ENCODE measurements around the gene IER3. TPM values are rescaled to one million over a fixed set of nuclear protein-coding genes. Genes with fewer than 3 reads are reported as not detected.
"Not testable (repeated sequence)": the region's sequence is repeated elsewhere in the genome, so short reads cannot be mapped to it uniquely, and the experiment has no call there.

Gene IER3
- total RNA-seq, 1 donor from 2014 or later = 131 TPM

DNA sequence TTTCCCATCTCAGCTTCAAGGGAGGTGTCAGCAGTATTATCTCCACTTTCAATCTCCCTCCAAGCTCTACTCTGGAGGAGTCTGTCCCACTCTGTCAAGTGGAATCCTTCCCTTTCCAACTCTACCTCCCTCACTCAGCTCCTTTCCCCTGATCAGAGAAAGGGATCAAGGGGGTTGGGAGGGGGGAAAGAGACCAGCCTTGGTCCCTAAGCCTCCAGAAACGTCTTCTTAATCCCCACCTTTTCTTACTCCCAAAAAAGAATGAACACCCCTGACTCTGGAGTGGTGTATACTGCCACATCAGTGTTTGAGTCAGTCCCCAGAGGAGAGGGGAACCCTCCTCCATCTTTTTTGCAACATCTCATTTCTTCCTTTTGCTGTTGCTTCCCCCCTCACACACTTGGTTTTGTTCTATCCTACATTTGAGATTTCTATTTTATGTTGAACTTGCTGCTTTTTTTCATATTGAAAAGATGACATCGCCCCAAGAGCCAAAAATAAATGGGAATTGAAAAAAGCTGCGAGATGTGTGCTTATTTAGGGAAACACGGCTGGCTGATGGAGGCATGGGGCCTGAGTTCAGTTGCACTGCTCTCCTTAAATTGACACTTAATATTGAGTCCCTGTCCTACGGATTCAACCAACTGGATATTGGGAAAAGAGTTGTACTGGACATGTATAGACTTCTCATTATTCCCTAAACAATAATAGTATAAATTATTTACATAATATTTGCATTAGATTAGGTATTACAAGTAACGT lies 19.3 kb downstream of the IER3 start:
- Mint-ChIP-seq H3K4me3 (no peak overlapping the region), H3K27me3 (ENCODE audit: low read depth) (no peaks in the 10 kb centered on the region)

GRCh38 chr6:30723843-30724741 lies 20.3 kb downstream of the IER3 start:
- peaks cover 27% of the 10 kb centered on the region for H3K36me3 Mint-ChIP-seq
- H3K4me3 Mint-ChIP-seq = peak overlapping the region; percentile 98
- H3K27me3 Mint-ChIP-seq (ENCODE audit: low read depth); H3K9me3 Mint-ChIP-seq; DNase-seq (ENCODE audit: low spot score in 2 of 2, unreplicated experiment in 2 of 2): not testable (repeated sequence)
- H3K4me1 Mint-ChIP-seq = peaks cover 43% of the 10 kb centered on the region
- H3K27ac Mint-ChIP-seq = peak overlapping the region; percentile 95

More for the DNA sequence above, 19.3 kb downstream of the IER3 start:
- peaks cover 31% of the 10 kb centered on the region for H3K36me3 Mint-ChIP-seq
- TF ChIP-seq, protein P1, sequence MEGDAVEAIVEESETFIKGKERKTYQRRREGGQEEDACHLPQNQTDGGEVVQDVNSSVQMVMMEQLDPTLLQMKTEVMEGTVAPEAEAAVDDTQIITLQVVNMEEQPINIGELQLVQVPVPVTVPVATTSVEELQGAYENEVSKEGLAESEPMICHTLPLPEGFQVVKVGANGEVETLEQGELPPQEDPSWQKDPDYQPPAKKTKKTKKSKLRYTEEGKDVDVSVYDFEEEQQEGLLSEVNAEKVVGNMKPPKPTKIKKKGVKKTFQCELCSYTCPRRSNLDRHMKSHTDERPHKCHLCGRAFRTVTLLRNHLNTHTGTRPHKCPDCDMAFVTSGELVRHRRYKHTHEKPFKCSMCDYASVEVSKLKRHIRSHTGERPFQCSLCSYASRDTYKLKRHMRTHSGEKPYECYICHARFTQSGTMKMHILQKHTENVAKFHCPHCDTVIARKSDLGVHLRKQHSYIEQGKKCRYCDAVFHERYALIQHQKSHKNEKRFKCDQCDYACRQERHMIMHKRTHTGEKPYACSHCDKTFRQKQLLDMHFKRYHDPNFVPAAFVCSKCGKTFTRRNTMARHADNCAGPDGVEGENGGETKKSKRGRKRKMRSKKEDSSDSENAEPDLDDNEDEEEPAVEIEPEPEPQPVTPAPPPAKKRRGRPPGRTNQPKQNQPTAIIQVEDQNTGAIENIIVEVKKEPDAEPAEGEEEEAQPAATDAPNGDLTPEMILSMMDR (IDR thresholded peaks at IDR 0.05; ENCODE audit: unreplicated experiment) = no peak
- DNase-seq (ENCODE audit: low spot score in 2 of 2, unreplicated experiment in 2 of 2) = no peak
- H3K9me3 Mint-ChIP-seq = no peaks in the 10 kb centered on the region
- peak overlapping the region; percentile 65 for H3K27ac Mint-ChIP-seq
- H3K4me1 Mint-ChIP-seq = peaks cover 34% of the 10 kb centered on the region

GRCh38 chr6:30723159-30723842 lies 21.0 kb downstream of the IER3 start:
- H3K9me3 Mint-ChIP-seq; H3K27me3 Mint-ChIP-seq (ENCODE audit: low read depth); DNase-seq (ENCODE audit: low spot score in 2 of 2, unreplicated experiment in 2 of 2): not testable (repeated sequence)
- Mint-ChIP-seq H3K4me3 (peak overlapping the region; percentile 98), H3K27ac (peak overlapping the region; percentile 95), H3K4me1 (peaks cover 48% of the 10 kb centered on the region), H3K36me3 (peaks cover 27% of the 10 kb centered on the region)

DNA sequence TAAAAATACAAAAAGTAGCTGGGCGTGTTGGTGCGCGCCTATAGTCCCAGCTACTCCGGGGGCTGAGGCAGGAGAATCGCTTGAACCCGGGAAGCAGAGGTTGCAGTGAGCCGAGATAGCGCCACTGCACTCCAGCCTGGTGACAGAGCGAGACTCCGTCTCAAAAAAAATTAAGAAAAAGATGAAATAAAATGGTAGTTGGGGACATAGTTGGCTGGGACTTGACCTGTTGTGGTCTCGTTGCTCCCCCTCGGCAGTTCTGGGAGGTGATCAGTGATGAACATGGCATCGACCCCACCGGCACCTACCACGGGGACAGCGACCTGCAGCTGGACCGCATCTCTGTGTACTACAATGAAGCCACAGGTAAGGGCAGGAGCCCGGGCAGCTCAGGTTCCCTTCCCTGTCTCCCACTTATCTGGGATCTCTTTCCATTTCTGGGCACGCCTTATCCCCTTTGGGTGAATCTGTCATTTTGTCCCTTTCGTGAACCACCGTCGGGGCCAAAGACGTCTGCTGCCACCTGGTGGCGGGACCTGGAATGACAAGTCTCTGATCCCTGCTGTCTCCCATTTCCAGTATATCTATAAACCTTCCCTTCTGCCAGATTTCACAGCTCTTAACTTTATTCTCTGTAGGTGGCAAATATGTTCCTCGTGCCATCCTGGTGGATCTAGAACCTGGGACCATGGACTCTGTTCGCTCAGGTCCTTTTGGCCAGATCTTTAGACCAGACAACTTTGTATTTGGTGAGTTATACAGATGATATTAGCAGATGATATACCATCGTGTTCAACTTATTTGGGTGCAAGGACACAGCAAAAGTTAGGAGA lies 21.9 kb downstream of the IER3 start:
- Mint-ChIP-seq H3K36me3 (peaks cover 23% of the 10 kb centered on the region), H3K27me3 (ENCODE audit: low read depth) (no peaks in the 10 kb centered on the region), H3K27ac (peak overlapping the region; percentile 95), H3K4me1 (peaks cover 51% of the 10 kb centered on the region), H3K4me3 (peak overlapping the region; percentile 98), H3K9me3 (no peaks in the 10 kb centered on the region)
- peak; percentile 64 to 90 for DNase-seq (ENCODE audit: low spot score in 2 of 2, unreplicated experiment in 2 of 2)
- TF ChIP-seq, protein P1 (IDR thresholded peaks at IDR 0.05; ENCODE audit: unreplicated experiment) = peak; percentile 99

DNA sequence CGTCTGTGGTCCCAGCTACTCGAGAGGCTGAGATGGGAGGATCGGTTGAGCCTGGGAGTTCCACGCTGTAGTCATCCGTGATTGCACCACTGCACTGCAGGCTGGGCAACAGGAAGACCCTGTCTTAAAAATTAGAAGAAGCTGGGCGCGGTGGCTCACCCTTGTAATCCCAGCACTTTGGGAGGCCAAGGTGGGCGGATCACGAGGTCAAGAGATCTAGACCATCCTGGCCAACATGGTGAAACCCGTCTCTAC lies 22.4 kb downstream of the IER3 start:
- H3K27me3 Mint-ChIP-seq (ENCODE audit: low read depth); H3K9me3 Mint-ChIP-seq: not testable (repeated sequence)
- H3K4me1 Mint-ChIP-seq = peaks cover 53% of the 10 kb centered on the region
- peak overlapping the region; percentile 98 for H3K4me3 Mint-ChIP-seq
- peak in 1 of 2 experiments; percentile 41 for DNase-seq (ENCODE audit: low spot score in 2 of 2, unreplicated experiment in 2 of 2)
- peaks cover 23% of the 10 kb centered on the region for H3K36me3 Mint-ChIP-seq
- peak overlapping the region; percentile 95 for H3K27ac Mint-ChIP-seq

GRCh38 chr6:30721198-30722024 lies 22.9 kb downstream of the IER3 start:
- peak; percentile 96 for DNase-seq (ENCODE audit: low spot score in 2 of 2, unreplicated experiment in 2 of 2)
- Mint-ChIP-seq H3K27ac (peak overlapping the region; percentile 96), H3K4me1 (peaks cover 58% of the 10 kb centered on the region), H3K27me3 (ENCODE audit: low read depth) (no peaks in the 10 kb centered on the region), H3K9me3 (no peaks in the 10 kb centered on the region), H3K4me3 (peak overlapping the region; percentile 98), H3K36me3 (peaks cover 21% of the 10 kb centered on the region)
- TF ChIP-seq, protein P1 (IDR thresholded peaks at IDR 0.05; ENCODE audit: unreplicated experiment) = peak; percentile 27

All from mesothelial cell of epicardium (in vitro differentiated cells).